ENCODE results near the gene MAT2B.

DNA sequence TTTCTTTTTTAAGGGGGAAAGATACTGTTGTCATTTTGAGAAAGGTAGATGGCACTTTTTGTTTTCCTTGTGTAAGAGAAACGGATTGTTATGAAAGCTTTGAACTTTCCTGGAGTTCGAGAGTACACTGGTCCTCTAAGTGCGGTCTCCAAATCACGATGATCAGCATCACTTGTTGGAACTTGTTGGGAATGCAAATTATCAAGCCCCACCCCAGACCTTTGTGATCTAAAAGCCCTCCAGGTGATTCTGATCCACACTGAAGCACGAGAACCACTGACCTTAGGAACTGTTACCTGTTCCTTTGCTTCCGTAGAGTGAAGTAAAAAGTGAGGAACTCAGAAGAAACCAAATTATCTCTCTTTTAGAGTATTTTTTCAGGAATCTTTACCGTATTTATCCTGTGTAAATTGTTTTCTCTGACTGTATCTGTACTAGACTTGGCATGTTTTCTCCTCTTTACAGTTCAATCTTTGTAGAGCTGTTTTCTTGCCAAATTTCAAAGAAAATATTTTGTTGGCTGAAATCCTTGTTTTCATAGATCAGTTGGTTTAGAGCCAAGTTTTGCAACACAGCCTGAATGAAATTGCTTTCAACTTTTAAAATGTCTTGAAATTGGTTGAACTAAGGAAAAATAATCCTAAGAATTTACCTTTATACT, 4.0 kb downstream of the MAT2B start:
- TF ChIP-seq, protein P1, sequence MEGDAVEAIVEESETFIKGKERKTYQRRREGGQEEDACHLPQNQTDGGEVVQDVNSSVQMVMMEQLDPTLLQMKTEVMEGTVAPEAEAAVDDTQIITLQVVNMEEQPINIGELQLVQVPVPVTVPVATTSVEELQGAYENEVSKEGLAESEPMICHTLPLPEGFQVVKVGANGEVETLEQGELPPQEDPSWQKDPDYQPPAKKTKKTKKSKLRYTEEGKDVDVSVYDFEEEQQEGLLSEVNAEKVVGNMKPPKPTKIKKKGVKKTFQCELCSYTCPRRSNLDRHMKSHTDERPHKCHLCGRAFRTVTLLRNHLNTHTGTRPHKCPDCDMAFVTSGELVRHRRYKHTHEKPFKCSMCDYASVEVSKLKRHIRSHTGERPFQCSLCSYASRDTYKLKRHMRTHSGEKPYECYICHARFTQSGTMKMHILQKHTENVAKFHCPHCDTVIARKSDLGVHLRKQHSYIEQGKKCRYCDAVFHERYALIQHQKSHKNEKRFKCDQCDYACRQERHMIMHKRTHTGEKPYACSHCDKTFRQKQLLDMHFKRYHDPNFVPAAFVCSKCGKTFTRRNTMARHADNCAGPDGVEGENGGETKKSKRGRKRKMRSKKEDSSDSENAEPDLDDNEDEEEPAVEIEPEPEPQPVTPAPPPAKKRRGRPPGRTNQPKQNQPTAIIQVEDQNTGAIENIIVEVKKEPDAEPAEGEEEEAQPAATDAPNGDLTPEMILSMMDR (IDR thresholded peaks at IDR 0.05; ENCODE audit: low read length) = no peak
- no peak for TF ChIP-seq EZH2 (optimal IDR thresholded peaks at IDR 0.05; ENCODE audit: low read depth, low read length)

Data from MM.1S (cell line).